Loucy (cell line): ENCODE data around the gene DOCK8.

Experiments
- EZH2phosphoT487 ChIP-seq: fragments of 200-600 bp; IDR thresholded peaks from 2 replicates; pipeline ENCODE4 v1.6.1; 2018; ENCODE audit warnings: antibody characterized with exemption, mild to moderate bottlenecking, moderate library complexity, borderline replicate concordance
- TF ChIP-seq, protein P1 (sequence below): fragments of 200-600 bp; sonication (generic); conservative IDR thresholded peaks from 2 replicates; pipeline ENCODE4 v1.5.1; 2014; ENCODE audit warnings: mild to moderate bottlenecking, antibody characterized with exemption, low read length

DNA sequence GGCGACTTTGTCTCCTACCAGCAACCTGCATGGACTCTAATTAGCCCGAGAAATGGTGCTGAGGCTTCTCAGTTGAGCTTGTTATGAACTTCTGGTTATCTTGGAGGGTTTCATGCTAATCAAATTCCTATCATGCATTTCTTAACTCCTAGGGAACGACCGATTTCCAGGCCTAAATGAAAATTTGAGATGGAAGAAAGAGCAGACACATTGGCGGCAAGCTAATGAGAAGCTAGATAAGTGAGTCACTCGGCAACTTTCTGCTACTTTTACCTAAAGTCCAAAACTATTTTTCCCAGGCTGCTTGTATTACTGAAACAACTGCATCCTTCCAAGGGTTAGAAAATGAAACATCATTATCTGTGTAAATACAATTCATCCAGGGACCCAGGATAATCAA is 207.2 kb downstream of the DOCK8 start:
- TF ChIP-seq, protein P1, sequence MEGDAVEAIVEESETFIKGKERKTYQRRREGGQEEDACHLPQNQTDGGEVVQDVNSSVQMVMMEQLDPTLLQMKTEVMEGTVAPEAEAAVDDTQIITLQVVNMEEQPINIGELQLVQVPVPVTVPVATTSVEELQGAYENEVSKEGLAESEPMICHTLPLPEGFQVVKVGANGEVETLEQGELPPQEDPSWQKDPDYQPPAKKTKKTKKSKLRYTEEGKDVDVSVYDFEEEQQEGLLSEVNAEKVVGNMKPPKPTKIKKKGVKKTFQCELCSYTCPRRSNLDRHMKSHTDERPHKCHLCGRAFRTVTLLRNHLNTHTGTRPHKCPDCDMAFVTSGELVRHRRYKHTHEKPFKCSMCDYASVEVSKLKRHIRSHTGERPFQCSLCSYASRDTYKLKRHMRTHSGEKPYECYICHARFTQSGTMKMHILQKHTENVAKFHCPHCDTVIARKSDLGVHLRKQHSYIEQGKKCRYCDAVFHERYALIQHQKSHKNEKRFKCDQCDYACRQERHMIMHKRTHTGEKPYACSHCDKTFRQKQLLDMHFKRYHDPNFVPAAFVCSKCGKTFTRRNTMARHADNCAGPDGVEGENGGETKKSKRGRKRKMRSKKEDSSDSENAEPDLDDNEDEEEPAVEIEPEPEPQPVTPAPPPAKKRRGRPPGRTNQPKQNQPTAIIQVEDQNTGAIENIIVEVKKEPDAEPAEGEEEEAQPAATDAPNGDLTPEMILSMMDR: no peak
- no peak for TF ChIP-seq EZH2phosphoT487
